Measurements from ENCODE around the gene HDDC2.
A peak's percentile ranks its signal among the peaks of the same experiment; 100 is the strongest.

Gene HDDC2, protein sequence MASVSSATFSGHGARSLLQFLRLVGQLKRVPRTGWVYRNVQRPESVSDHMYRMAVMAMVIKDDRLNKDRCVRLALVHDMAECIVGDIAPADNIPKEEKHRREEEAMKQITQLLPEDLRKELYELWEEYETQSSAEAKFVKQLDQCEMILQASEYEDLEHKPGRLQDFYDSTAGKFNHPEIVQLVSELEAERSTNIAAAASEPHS

DNA sequence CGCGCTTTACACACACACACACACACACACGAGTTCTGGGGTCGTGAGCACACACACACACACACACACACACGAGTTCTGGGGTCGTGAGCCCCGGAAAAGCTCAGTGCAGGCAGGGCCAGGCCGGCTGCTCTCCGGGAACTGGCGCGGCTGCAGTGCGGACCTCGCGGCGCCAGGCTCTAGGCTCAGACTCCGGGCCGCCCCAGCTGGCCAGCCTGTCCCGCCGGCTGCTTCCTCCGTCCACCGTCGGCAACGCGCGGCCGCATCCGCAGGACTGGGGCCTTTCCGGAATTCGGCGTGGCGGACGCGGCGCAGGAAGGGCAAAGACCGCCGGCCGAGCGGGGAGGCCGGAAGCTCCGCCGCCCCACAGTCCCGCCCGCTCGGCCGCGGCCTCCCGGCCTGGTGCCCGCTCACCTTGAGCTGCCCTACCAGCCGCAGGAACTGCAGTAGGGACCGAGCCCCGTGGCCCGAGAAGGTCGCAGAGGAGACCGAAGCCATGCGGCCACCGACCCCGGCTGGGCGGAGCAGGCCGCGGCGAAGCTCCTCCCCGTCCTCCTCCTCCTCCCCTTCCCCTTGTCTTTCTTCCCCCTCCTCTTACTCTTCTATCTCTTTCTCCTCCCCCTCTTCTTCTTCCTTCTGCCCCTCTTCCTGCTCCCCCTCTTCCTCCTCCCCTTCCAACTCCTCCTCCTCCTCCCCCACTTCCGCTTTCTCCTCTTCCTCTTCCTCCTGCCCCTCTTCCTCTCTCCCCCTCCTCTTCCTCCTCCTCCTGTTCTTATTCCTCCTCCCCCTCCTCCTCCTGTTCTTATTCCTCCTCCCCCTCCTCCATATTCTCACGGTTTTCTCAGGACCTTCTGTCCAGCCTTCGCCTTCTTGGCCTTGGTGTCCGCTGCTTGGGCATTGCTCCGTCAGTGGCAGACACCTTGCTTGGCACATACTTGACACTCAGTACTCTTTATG, at the start of gene HDDC2:
TSS of gene HDDC2 (minus strand) at position 533 of the 957 bp plus-strand sequence. CDS start at position 498, 35 bp downstream.
- DNase-seq (ENCODE audit: insufficient read length, low spot score) = peak; percentile 55
- peak; percentile 64 for FAIRE-seq

DNA sequence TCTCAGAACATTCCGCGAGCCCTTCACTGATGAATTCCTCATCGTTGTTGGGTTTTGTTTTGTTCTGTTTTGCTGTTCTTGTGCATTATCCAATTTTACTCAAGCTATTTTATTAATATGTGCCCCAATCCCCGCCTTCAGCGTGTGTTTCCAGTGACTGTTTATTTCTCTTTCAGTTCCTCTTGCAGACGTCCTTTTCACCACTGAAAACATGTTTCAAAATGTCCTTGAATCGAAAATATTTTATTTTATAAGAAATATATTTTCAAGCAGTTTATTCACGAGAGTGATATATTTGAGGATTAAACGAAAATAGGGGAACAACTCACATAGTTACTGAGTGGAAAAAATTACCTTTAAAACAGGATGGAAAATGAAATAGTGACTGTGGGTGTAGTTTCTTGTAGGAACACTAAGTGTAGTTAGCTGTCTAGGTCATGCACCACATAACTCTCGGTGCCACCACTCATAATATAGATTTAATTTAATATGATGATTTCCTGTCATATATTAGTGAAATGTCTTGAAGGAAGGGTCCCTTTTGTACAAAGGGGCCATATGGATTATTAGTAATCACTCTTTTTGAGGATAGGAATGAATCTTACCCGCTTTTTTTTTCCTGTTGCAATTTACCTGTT, 45.3 kb upstream of the HDDC2 start:
- DNase-seq (ENCODE audit: insufficient read length, low spot score) (no peak), FAIRE-seq (no peak)

DNA sequence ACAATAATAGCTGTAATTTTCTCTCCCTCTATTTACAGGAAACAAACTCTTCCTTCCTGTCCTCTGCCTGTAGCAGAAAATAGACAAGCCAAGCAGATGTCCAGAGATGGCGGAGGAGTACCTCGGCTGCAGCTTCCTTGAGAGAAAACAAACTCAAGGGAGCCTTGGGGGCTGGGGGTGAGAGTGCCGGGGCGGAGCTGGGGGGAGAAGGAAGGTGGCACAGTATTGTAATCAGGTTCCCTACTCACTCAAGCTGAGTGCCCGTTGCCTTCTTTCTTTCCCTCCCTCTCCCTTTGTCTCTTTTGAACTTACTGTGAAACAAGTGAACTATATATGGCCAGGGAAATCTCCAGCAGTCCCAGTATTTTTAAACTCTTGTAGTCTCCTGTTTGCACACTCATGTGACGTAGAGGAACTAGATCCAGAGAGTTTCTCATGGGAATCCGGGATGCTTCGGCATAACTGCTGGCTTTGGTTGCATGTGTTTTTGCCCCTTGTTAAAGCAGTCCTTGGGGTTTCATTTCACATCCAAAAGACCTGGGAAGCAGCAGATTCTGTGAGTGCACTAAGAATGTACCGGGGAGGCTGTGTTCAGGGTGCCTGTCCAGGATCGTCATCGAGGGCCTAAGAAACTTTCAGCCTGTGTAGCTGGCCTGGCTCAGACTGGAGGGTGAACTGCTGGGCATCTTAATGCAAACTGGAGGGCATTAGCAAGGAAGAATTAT, 44.6 kb upstream of the HDDC2 start:
- DNase-seq (ENCODE audit: insufficient read length, low spot score) (no peak), FAIRE-seq (no peak)

DNA sequence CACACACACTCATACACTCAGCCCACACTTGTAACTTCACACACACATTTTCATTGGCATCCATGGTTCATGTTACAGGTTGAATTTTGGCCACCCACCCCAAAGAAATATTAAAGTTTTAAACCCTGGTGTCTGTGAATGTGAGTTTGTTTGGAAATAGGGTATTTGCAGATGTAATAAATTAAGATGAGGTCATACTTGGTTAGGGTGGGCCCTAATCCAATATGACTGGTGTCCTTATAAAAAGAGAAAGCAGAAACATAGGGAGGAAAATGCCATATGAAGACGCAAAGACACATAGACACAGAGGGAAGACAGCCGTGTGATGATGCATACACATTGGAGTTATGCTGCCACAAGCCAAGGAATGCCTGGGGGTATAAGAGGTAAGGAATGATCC, 39.7 kb upstream of the HDDC2 start:
- no peak for DNase-seq (ENCODE audit: insufficient read length, low spot score)
- FAIRE-seq = no peak

DNA sequence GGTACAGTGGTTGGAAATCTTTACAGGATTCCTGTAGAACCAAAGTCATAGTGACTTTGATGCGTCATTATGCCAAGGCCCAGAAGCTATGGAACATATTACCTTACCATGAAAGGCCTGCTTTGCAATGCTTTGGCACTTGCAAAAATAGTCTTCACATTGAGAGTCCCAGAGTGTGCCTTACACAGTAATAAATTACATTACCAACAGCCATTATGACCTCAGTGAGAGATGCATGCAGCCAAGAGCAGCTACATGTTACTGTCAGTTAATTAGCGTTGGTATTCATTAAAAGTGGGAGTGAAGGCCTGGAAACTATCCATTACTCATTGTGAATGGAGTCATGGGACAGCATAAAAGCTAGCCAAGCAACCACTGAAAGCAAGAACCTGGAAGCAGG, 39.2 kb upstream of the HDDC2 start:
- DNase-seq (ENCODE audit: insufficient read length, low spot score) (no peak), FAIRE-seq (no peak)

DNA sequence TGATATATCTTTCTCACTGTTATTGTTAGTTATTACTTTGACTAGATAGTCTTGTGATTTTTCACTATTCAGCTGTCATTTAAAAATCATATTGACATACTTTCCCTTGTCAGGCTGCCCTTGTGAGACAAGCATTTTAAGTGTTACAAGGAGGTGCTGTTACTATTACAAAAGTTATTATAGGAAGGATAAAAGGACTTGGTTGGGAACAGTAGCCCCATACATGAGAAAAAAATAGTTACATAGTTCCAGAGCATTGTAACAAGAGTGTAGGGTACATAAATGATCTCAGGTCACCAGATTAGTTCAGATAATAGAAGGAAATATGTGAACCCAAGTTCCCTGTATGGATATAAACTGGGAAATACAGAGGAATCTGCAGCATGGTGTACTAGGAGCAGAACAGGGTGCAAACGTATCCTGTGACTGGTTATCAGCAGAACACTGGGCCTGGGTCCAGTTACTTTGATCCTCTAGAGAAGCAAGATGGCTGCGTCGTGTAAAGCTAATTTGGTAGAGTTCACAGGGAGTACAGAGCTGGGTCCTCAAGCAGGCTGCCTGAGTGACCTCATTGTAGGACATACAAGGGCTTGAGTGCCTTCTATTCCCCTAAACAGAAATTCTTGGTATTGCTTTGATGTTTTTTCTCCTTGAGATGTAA, 38.5 kb upstream of the HDDC2 start:
- DNase-seq (ENCODE audit: insufficient read length, low spot score) = no peak
- FAIRE-seq = no peak

DNA sequence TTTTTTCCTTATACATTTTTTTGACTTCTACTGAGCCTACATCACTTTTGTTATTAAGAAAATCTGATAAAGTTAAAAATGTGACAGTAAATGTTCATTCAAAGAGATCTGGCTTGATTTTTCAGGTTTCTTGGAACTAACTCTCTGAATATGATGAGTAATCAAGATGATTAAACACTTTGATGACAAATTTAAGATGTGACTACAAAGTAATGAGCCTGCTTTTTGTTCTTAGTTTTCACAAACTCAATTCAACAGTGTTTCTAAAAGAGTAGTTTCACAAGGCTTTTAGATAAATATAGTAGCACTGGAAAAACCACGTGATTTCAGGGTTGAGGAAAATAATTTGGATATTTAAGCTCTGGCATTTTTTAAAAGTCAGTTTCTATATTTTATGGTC, 37.9 kb upstream of the HDDC2 start:
- DNase-seq (ENCODE audit: insufficient read length, low spot score) = no peak
- FAIRE-seq = no peak

DNA sequence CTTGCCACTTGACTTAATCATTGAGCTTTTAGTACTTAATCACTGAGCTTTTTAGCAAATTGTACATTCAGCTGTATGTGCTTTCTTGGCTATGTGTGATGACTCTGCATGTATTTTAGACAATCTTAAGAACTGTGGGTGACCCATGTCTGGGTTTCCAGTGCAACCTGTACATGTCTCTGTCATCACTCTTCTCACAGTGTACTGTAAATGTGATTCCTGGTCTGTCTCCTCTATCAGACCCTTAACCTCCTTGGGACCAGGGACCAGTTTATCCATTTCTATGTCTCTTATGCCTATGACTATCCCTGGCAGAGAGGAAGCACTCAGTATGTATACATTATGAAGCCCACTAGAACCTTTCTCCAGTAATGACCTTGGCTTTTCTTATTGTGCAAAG, 36.6 kb upstream of the HDDC2 start:
- FAIRE-seq (no peak), DNase-seq (ENCODE audit: insufficient read length, low spot score) (no peak)

DNA sequence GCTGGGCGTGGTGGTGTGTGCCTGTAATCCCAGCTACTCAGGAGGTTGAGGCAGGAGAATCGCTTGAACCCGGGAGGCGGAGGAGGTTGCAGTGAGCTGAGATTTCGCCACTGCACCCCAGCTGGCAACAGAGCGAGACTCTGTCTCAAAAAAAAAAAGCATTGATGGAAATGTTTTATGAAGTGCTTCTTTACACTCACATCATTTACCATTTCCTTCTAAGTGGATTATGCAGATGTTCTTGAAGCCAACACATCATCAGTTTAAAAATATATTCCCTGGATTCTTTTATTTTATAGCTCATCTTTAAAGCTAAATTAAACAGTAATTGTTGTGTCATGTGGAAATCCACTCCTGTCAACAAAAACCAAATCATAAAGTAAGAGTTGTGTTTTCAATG, 35.9 kb upstream of the HDDC2 start:
- DNase-seq (ENCODE audit: insufficient read length, low spot score) (no peak), FAIRE-seq (no peak)

DNA sequence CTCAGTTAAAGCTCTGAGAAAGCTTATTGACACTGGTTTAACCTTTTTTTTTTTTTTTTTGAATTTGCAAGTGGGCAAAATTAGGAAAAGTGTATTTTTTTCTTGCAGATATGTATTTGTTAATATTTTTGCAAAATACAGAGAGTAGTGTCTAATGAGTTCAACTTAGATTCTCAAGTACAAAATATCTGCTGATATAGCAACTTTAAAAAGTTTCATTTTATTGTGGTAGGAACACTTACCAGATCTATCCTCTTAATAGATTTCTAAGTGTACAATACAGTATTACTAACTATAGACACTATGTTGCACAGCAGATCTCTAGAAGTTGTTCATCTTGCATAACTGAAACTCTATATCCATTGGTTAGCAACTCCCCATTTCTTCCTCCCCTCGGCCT, 30.9 kb upstream of the HDDC2 start:
- no peak for FAIRE-seq
- no peak for DNase-seq (ENCODE audit: insufficient read length, low spot score)

DNA sequence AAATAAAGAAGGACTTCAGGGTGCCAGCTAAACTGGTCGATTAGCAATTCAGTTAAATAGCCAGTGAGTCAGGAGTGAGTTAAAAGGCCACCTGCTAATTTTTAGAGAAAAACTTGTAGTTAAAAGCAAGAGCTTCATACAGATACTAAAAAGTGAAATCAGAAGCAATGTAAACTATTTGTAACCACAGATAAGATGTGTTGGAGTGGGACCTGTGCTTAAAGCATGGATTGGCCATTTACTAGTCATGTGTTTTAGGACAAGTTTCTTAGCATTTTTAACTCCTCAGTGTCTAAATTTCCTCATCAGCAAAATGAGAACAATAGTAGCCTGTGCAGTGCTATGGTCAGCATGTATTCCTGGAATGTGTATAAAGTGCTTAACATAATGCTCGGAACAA, 23.8 kb upstream of the HDDC2 start:
- DNase-seq (ENCODE audit: insufficient read length, low spot score) (no peak), FAIRE-seq (no peak)

DNA sequence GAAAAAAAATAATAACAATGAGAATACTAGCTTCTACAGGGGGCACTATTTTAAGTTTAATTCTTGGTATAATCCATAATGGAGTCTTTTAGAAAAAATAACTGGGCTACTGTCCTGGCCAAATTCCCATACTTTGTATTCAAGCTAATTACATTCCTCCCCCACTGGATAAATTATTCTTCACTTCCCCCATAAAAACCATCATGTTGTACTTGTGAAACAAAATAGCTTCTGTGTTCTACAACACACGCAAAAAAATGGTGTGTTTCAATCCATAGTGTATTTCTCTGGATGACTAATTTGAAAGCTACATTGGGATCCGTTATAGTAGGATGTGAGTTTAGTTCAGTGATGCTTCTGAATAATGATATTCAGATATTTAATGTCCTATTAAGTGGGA, 21.6 kb upstream of the HDDC2 start:
- DNase-seq (ENCODE audit: insufficient read length, low spot score) (no peak), FAIRE-seq (no peak)

DNA sequence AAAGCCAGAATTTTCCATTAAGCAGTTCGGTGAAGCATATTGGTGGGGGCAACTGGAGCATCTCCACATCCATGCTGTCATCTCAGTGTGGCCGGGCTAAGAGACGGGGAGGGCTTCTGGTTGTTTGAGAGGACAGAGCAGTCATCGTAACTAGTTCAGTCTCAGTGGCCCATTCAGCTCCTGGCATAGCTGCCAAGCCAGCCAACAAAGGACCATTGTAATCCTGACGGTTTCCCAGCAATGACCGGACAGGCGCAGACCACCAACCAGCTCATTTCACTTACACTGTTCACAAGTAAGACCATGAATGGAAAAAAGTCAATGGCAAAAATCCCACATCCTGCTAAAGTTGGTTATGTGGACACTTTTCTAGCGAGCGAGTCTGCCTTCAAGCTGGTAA, 14.9 kb upstream of the HDDC2 start:
- FAIRE-seq (no peak), DNase-seq (ENCODE audit: insufficient read length, low spot score) (no peak)

DNA sequence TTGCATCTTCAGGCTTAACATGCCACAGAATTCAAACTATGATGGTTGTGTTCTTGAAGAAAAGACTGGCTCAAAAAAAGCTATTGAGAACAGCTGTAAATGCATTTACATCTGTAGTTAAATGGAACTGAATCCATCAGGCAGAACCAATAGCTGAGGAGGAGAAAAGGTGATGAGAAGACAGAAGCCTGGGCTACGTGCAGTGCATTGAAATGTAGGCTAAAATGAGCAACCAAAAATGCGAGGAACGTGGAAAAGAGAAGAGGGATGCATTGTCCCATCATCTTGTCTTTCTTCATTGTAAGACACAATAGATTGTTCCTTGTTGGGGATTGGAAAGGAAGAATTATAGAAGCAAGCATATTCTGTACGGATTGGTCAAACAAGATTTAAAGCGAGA, 13.8 kb upstream of the HDDC2 start:
- DNase-seq (ENCODE audit: insufficient read length, low spot score) (no peak), FAIRE-seq (no peak)

DNA sequence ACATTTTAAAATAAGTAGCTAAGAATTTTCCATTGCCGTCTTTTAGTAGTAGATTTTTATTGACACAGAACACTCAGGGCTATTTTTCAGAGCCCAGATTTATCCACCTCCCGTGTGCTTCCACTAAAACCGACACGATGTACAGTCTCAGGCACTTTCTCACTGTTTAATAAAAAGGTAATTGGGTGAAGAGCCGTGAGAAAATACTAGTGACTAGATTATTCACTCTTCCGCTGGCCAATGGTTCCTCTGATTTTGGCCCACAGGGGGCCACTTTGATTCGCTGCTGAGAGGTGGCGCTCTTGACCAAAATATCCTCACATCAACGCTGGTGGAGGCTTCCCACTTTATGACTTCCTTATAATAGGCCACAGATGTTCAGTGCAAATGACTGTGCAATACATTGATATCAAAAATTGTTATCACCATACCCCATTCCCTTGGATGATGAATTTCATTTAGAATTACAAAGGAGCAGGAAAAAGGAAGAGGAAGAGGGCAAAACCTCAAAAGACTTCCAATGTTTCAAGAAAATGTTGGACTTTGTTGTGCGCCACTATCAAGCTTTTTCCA, 12.3 kb upstream of the HDDC2 start:
- DNase-seq (ENCODE audit: insufficient read length, low spot score) = peak; percentile 39
- FAIRE-seq = no peak

DNA sequence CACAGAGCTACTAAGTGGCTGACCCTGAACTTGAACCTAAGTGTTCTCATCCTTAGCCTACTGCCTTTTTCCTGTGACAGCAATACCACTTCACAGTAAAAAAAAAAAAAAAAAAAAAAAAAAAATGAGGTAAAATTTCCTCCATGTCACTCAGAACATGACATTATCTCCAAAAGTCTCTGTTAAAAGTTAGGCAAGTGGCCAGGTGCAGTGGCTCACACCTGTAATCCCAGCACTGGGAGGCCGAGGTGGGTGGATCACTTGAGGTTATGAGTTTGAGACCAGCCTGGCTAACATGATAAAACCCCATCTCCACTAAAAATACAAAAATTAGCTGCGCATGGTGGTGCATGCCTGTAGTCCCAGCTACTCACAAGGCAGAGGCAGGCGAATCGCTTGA, 11.2 kb upstream of the HDDC2 start:
- no peak for FAIRE-seq

DNA sequence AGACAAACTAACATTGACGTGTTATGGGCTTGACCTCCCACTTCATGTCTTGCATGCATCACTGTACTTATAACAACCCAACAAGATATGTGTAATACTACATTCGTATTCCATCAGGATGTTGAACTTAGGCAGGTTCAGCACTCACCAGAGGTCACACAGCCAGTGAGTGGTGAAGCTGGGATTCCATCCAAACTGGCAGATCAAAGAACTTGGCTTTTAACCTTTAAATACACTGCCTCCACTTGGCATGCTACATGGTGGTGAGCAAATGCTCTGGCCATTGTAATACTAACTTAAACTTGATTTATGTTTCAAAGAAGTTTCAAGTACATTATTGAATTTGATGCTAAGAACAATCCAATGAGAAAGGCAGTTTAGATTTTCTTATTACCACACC, 10.7 kb upstream of the HDDC2 start:
- FAIRE-seq (no peak), DNase-seq (ENCODE audit: insufficient read length, low spot score) (no peak)

More for the DNA sequence above, 11.2 kb upstream of the HDDC2 start:
- DNase-seq (ENCODE audit: insufficient read length, low spot score) = no peak

DNA sequence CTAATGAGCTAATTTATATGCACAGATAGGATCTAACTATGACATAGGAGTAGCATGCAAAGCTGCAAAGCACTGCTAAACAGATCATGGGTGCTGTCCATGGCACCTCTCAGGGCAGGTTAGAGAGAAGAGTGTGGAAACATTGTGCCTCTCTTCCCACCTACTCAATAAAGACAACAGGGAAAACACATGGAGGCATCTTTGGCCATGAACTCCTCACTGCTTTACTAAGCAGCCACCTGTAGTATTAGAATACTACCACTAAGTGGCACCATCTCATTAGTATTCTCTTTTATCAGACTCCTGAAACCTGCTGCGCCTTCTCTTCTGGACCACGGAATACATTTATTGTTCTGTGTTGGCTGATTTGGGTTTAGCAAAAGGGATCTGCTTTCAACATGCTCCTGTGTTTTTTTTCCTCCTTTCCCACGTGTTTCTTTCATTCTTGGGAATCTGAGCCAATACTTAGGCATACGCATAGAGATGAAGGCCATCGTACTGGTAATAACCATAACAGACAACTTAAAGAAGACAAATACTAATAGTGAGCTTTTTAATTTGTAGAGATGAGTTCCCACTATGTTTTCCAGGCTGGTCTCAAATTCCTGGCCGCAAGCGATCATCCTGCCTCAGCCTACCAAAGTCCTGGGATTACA, 9.4 kb upstream of the HDDC2 start:
- no peak for FAIRE-seq
- peak; percentile 41 for DNase-seq (ENCODE audit: insufficient read length, low spot score)

DNA sequence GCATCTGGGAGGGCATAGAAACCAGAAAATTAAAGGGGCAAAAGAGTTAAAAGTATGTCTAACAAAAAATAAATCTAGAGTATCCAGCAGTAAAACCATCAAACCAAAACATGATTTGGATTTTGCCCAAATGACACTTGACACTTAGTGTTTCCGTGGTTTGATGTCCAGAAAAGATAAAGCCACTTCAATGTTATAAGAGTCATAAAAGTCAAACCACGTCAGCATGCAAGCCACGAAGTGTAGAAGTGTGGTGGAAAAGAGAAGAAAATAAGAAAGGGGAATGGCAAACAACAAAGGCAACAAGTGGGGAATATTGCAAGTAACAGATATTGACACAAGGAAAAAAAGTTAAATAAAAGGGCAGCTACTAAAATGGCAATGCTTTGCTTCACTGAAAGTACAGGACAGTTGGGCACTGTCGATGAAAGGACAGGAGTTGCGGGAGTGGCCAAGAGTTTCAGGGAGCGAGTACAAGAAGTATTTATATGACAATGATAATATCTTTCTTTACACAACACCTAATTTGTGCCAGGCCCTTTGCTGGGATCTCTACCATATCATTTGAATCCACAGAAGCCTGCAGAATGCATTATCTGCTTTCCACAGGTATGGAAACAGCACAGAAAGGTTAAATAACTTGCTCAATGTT, 6.3 kb upstream of the HDDC2 start:
- no peak for FAIRE-seq

More for the DNA sequence above, 6.3 kb upstream of the HDDC2 start:
- DNase-seq (ENCODE audit: insufficient read length, low spot score) = no peak

Measured in HTR-8/SVneo (cell line).